Liver (tissue), 9 donors: ENCODE measurements around the gene DAGLB. TPM values are rescaled to one million over a fixed set of nuclear protein-coding genes. Genes with fewer than 3 reads are reported as not detected.

ENCODE experiments used
- DNase-seq: peaks from one replicate; pipeline ENCODE4 v3.0.0-alpha.2; 2017; ENCODE audit warnings: low spot score
- H3K27ac ChIP-seq, 2 donors: one replicate each; pipeline ENCODE4 v1.7.0; 2013; ENCODE audit warnings: inconsistent platforms in 2 of 2, low read length in 2 of 2, control low read depth in 1 of 2, low read depth in 1 of 2, mild to moderate bottlenecking in 1 of 2
- H3K27me3 ChIP-seq, 4 donors: one replicate each; pipeline versions ENCODE4 v1.6.1 to v1.7.0; 2013; ENCODE audit warnings: low read length in 3 of 4, inconsistent platforms in 1 of 4, mild to moderate bottlenecking in 1 of 4, moderate library complexity in 1 of 4; ENCODE audit not compliant: control insufficient read depth in 4 of 4, insufficient read depth in 4 of 4
- H3K36me3 ChIP-seq, 4 donors: one replicate each; pipeline versions ENCODE4 v1.6.1 to v1.7.0; 2013; ENCODE audit warnings: low read length in 3 of 4, mild to moderate bottlenecking in 3 of 4, low read depth in 1 of 4, moderate library complexity in 1 of 4; ENCODE audit not compliant: control insufficient read depth in 4 of 4, insufficient read depth in 3 of 4
- H3K4me1 ChIP-seq, 4 donors: one replicate each; pipeline versions ENCODE4 v1.6.1 to v1.7.0; 2013; ENCODE audit warnings: low read length in 3 of 4, mild to moderate bottlenecking in 3 of 4, moderate library complexity in 1 of 4; ENCODE audit not compliant: control insufficient read depth in 4 of 4, insufficient read depth in 4 of 4
- H3K4me3 ChIP-seq, 3 donors: one replicate each; pipeline versions ENCODE4 v1.6.1 to v1.7.0; 2013; ENCODE audit warnings: low read length in 3 of 3, control low read depth in 1 of 3, low read depth in 1 of 3, mild to moderate bottlenecking in 1 of 3
- H3K9ac ChIP-seq, 2 donors: one replicate each; pipeline ENCODE4 v1.7.0; 2013; ENCODE audit warnings: low read length in 2 of 2, mild to moderate bottlenecking in 2 of 2, moderate library complexity in 2 of 2, control low read depth in 1 of 2, low read depth in 1 of 2
- H3K9me3 ChIP-seq, 4 donors: one replicate each; pipeline versions ENCODE4 v1.6.1 to v1.7.0; 2013; ENCODE audit warnings: low read length in 3 of 4; ENCODE audit not compliant: control insufficient read depth in 4 of 4
- ATF3 ChIP-seq: IDR thresholded peaks from 2 replicates; pipeline ENCODE4 v1.6.1; 2016; ENCODE audit warnings: antibody characterized with exemption
- CTCF ChIP-seq: fragments of 150-350 bp; IDR thresholded peaks from 2 replicates; pipeline ENCODE4 v1.5.1; 2017; ENCODE audit warnings: improper control_type of control experiment, low read depth, low read length; ENCODE audit not compliant: missing input control
- EGR1 ChIP-seq, 2 donors: IDR thresholded peaks; 2 replicates each; pipeline ENCODE4 v1.6.1; 2016 to 2018; ENCODE audit warnings: antibody characterized with exemption in 2 of 2, low read depth in 2 of 2
- FOXA1 ChIP-seq: IDR thresholded peaks from 2 replicates; pipeline ENCODE4 v1.6.1; 2016; ENCODE audit warnings: antibody characterized with exemption
- FOXA2 ChIP-seq: IDR thresholded peaks from 2 replicates; pipeline ENCODE4 v1.6.1; 2016; ENCODE audit warnings: antibody characterized with exemption
- GABPA ChIP-seq, 2 donors: IDR thresholded peaks in 1 of 2; conservative IDR thresholded peaks in 1 of 2; 2 replicates each; pipeline ENCODE4 v1.6.1; 2016; ENCODE audit warnings: antibody characterized with exemption in 2 of 2, mild to moderate bottlenecking in 1 of 2, moderate library complexity in 1 of 2
- HNF4A ChIP-seq, 2 donors: conservative IDR thresholded peaks; 2 replicates each; pipeline ENCODE4 v1.6.1; 2016; ENCODE audit warnings: antibody characterized with exemption in 2 of 2, mild to moderate bottlenecking in 2 of 2
- HNF4G ChIP-seq: IDR thresholded peaks from 2 replicates; pipeline ENCODE4 v1.6.1; 2016; ENCODE audit warnings: antibody characterized with exemption
- JUND ChIP-seq, 2 donors: IDR thresholded peaks; 2 replicates each; pipeline ENCODE4 v1.6.1; 2016; ENCODE audit warnings: antibody characterized with exemption in 2 of 2
- MAX ChIP-seq: IDR thresholded peaks from 2 replicates; pipeline ENCODE4 v1.6.1; 2016; ENCODE audit warnings: antibody characterized with exemption
- NR2F2 ChIP-seq: IDR thresholded peaks from 2 replicates; pipeline ENCODE4 v1.6.1; 2016; ENCODE audit warnings: antibody characterized with exemption
- RAD21 ChIP-seq, 2 donors: IDR thresholded peaks; 2 replicates each; pipeline ENCODE4 v1.6.1; 2016; ENCODE audit warnings: antibody characterized with exemption in 2 of 2, mild to moderate bottlenecking in 2 of 2
- REST ChIP-seq: IDR thresholded peaks from 2 replicates; pipeline ENCODE4 v1.6.1; 2016; ENCODE audit warnings: antibody characterized with exemption, mild to moderate bottlenecking
- RXRA ChIP-seq, 2 donors: IDR thresholded peaks; 2 replicates each; pipeline ENCODE4 v1.6.1; 2017 to 2018; ENCODE audit warnings: antibody characterized with exemption in 2 of 2, mild to moderate bottlenecking in 1 of 2
- SP1 ChIP-seq: IDR thresholded peaks from 2 replicates; pipeline ENCODE4 v1.6.1; 2018; ENCODE audit warnings: antibody characterized with exemption, mild to moderate bottlenecking
- TAF1 ChIP-seq: conservative IDR thresholded peaks from 2 replicates; pipeline ENCODE4 v1.6.1; 2016; ENCODE audit warnings: antibody characterized with exemption, mild to moderate bottlenecking
- YY1 ChIP-seq: IDR thresholded peaks from 2 replicates; pipeline ENCODE4 v1.6.1; 2016; ENCODE audit warnings: antibody characterized with exemption, mild to moderate bottlenecking
- WGBS: extraction: QIAGEN DNeasy Blood & Tissue Kit; methylation state at CpG from one replicate; pipeline ENCODE4 v1.1.7; 2013; 5-methylcytosine and 5-hydroxymethylcytosine counted together
- polyA plus RNA-seq, 2 donors: library from polyadenylated mRNA; stranded (reverse) in 1 of 2; unstranded in 1 of 2; fragments of 200-250 nt in 1 of 2; fragments of >200 nt in 1 of 2; fragmentation: Nextera tagmentation in 1 of 2; extraction: Ambion mirVana in 1 of 2; gene quantifications; one replicate each; pipeline versions ENCODE4 v1.2.1 to v1.2.3, GENCODE V29; 2013 to 2015
- total RNA-seq, 2 donors: library from RNA; depleted of rRNA; stranded (reverse); fragments of >200 nt; gene quantifications; one replicate each; pipeline ENCODE4 v1.2.3, GENCODE V29; 2014
- donor health status: healthy.
- donor health status: healthy.
- donor health status: healthy.
- donor health status: healthy.
- donor health status: healthy.

The DAGLB gene
- total and polyA plus RNA-seq, 4 donors, result 4.9 to 10.7 (median 8.4) TPM

GRCh38 chr7:6496842-6497636, 49.3 kb upstream of the DAGLB start:
- Histone ChIP-seq H3K27ac (no peak overlapping the region), H3K9me3 (no peaks in the 10 kb centered on the region), H3K9ac (no peak overlapping the region), H3K4me1 (no peaks in the 10 kb centered on the region), H3K27me3 (no peaks in the 10 kb centered on the region), H3K36me3 (no peaks in the 10 kb centered on the region), H3K4me3 (no peak overlapping the region)
- WGBS, result 88% methylated on average over 19 of the region's 19 CpGs
- DNase-seq, result no peak
- TF ChIP-seq FOXA2, result no peak
- no peak for TF ChIP-seq NR2F2
- no peak for TF ChIP-seq YY1
- TF ChIP-seq FOXA1, result no peak
- TF ChIP-seq RAD21 (IDR thresholded peaks at IDR 0.05), result no peak
- no peak for TF ChIP-seq CTCF

GRCh38 chr7:6495597-6496262, 48.0 kb upstream of the DAGLB start:
- no peaks in the 10 kb centered on the region for H3K36me3 ChIP-seq
- TF ChIP-seq SP1, result no peak
- no peak for TF ChIP-seq FOXA2
- no peak for TF ChIP-seq HNF4G
- TF ChIP-seq EGR1 (IDR thresholded peaks at IDR 0.05; ENCODE audit: low read depth in 2 of 2), result no peak
- no peak for TF ChIP-seq CTCF
- no peak for TF ChIP-seq GABPA (IDR thresholded peaks at IDR 0.05 in 1 of 2, conservative IDR thresholded peaks at IDR 0.05 in 1 of 2)
- no peak overlapping the region for H3K27ac ChIP-seq
- no peaks in the 10 kb centered on the region for H3K27me3 ChIP-seq
- no peak overlapping the region for H3K4me3 ChIP-seq
- H3K9me3 ChIP-seq, result no peaks in the 10 kb centered on the region
- WGBS, result 95% methylated on average over 6 of the region's 6 CpGs
- no peak overlapping the region for H3K9ac ChIP-seq
- no peaks in the 10 kb centered on the region for H3K4me1 ChIP-seq
- no peak for DNase-seq

GRCh38 chr7:6494365-6494764, 46.6 kb upstream of the DAGLB start:
- H3K9me3 ChIP-seq, result no peaks in the 10 kb centered on the region
- WGBS, result 86% methylated on average over 2 of the region's 2 CpGs
- no peaks in the 10 kb centered on the region for H3K36me3 ChIP-seq
- no peaks in the 10 kb centered on the region for H3K4me1 ChIP-seq
- no peaks in the 10 kb centered on the region for H3K27me3 ChIP-seq
- no peak for DNase-seq
- no peak overlapping the region for H3K27ac ChIP-seq
- no peak overlapping the region for H3K9ac ChIP-seq
- no peak overlapping the region for H3K4me3 ChIP-seq
- TF ChIP-seq REST (no peak), NR2F2 (no peak), YY1 (no peak), JUND (IDR thresholded peaks at IDR 0.05) (no peak), ATF3 (no peak), FOXA2 (no peak), SP1 (no peak), HNF4A (conservative IDR thresholded peaks at IDR 0.05) (no peak), GABPA (IDR thresholded peaks at IDR 0.05 in 1 of 2, conservative IDR thresholded peaks at IDR 0.05 in 1 of 2) (no peak), MAX (no peak), FOXA1 (no peak), TAF1 (no peak), RXRA (IDR thresholded peaks at IDR 0.05) (no peak), HNF4G (no peak), EGR1 (IDR thresholded peaks at IDR 0.05; ENCODE audit: low read depth in 2 of 2) (no peak)
